Measurements from ENCODE around the gene CREBZF.
"Not testable (repeated sequence)": the region's sequence is repeated elsewhere in the genome, so short reads cannot be mapped to it uniquely, and the experiment has no call there.

The CREBZF gene

GRCh38 chr11:85634747-85635146, 30.2 kb downstream of the CREBZF start:
- TF ChIP-seq ZFX (IDR thresholded peaks at IDR 0.05) = no peak
- no peak for TF ChIP-seq CTCF (conservative IDR thresholded peaks at IDR 0.05)
- H3K27ac ChIP-seq = no peak overlapping the region

- peak overlapping the region; percentile 66 for H3K27ac ChIP-seq
- TF ChIP-seq CTCF (conservative IDR thresholded peaks at IDR 0.05) (no peak), ZFX (IDR thresholded peaks at IDR 0.05) (no peak)
These were observed 36.1 kb downstream of the CREBZF start for GRCh38 chr11:85628771-85629341.

GRCh38 chr11:85627998-85628770, 36.7 kb downstream of the CREBZF start, which contains the start of gene TMEM126B:
Gene TMEM126B, plus strand, starts transcription at chr11:85628593. Its CDS starts 15 bp downstream, at chr11:85628608.
- peak within 1 kb of the TSS; percentile 66 for H3K27ac ChIP-seq
- no peak for TF ChIP-seq ZFX (IDR thresholded peaks at IDR 0.05)
- no peak for TF ChIP-seq CTCF (conservative IDR thresholded peaks at IDR 0.05)

GRCh38 chr11:85627332-85627997, 37.5 kb downstream of the CREBZF start, which contains the start of gene DLG2:
Gene DLG2, minus strand, starts transcription at chr11:85627344.
- no peak for TF ChIP-seq CTCF (conservative IDR thresholded peaks at IDR 0.05)
- no peak for TF ChIP-seq ZFX (IDR thresholded peaks at IDR 0.05)
- H3K27ac ChIP-seq = peak within 1 kb of the TSS; percentile 66

GRCh38 chr11:85626496-85626895, 38.4 kb downstream of the CREBZF start:
- TF ChIP-seq ZFX (IDR thresholded peaks at IDR 0.05) (no peak), CTCF (conservative IDR thresholded peaks at IDR 0.05) (no peak)

GRCh38 chr11:85620256-85620655, 44.7 kb downstream of the CREBZF start:
- no peak overlapping the region for H3K27ac ChIP-seq
- TF ChIP-seq ZFX (IDR thresholded peaks at IDR 0.05) (no peak), CTCF (conservative IDR thresholded peaks at IDR 0.05) (no peak)

More at GRCh38 chr11:85626496-85626895, 38.4 kb downstream of the CREBZF start:
- no peak overlapping the region for H3K27ac ChIP-seq

GRCh38 chr11:85619499-85619898, 45.4 kb downstream of the CREBZF start:
- H3K27ac ChIP-seq = no peak overlapping the region
- TF ChIP-seq CTCF (conservative IDR thresholded peaks at IDR 0.05) = no peak
- TF ChIP-seq ZFX (IDR thresholded peaks at IDR 0.05) = no peak

GRCh38 chr11:85611643-85612042, 53.3 kb downstream of the CREBZF start:
- not testable (repeated sequence) for H3K27ac ChIP-seq

All from C4-2B (cell line).